ENCODE data around the gene ARHGAP33. TPM values are rescaled to one million over a fixed set of nuclear protein-coding genes. Genes with fewer than 3 reads are reported as not detected.

ARHGAP33 gene
- total RNA-seq, 3 donors from 2014 or later = 5.1 to 17.7 (median 12.8) TPM

GRCh38 chr19:35740423-35741202, 34.8 kb upstream of the ARHGAP33 start:
- peak; percentile 97 for DNase-seq (ENCODE audit: low spot score in 2 of 2)
- peaks cover 6 to 11% of the 10 kb centered on the region in 2 donors for H3K4me1 ChIP-seq
- H3K36me3 ChIP-seq = peaks cover 7% of the 10 kb centered on the region
- H3K27me3 ChIP-seq = no peaks in the 10 kb centered on the region
- intact Hi-C loops (cut with DNase I; ENCODE audit: low total_unique reads) = no loop called here
- TF ChIP-seq POLR2AphosphoS5 (IDR thresholded peaks at IDR 0.05) (peak; percentile 36 to 90 (median 51)), CTCF (IDR thresholded peaks at IDR 0.05) (no peak), POLR2A (IDR thresholded peaks at IDR 0.05) (no peak)
- no peaks in the 10 kb centered on the region for H3K9me3 ChIP-seq
- H3K4me3 ChIP-seq = peak overlapping the region; percentile 53 to 76 (median 65)
- H3K27ac ChIP-seq = peak overlapping the region; percentile 66 to 89

GRCh38 chr19:35741203-35741515, 34.2 kb upstream of the ARHGAP33 start:
- no peak for TF ChIP-seq POLR2A (IDR thresholded peaks at IDR 0.05)
- no peak for TF ChIP-seq CTCF (IDR thresholded peaks at IDR 0.05)
- TF ChIP-seq POLR2AphosphoS5 (IDR thresholded peaks at IDR 0.05) = no peak
- H3K27ac ChIP-seq = peak overlapping the region; percentile 33 to 89
- peaks cover 7% of the 10 kb centered on the region for H3K36me3 ChIP-seq
- no peak for DNase-seq (ENCODE audit: low spot score in 2 of 2)
- H3K4me1 ChIP-seq = peaks cover 6 to 13% of the 10 kb centered on the region in 2 donors
- peak overlapping the region; percentile 53 to 76 (median 65) for H3K4me3 ChIP-seq
- no peaks in the 10 kb centered on the region for H3K9me3 ChIP-seq
- intact Hi-C loops (cut with DNase I; ENCODE audit: low total_unique reads) = no loop called here
- H3K27me3 ChIP-seq = no peaks in the 10 kb centered on the region

- Histone ChIP-seq H3K27ac (peak within 1 kb of the TSS; percentile 41 to 89), H3K9me3 (no peaks in the 10 kb centered on the region), H3K36me3 (peaks cover 7% of the 10 kb centered on the region), H3K27me3 (no peaks in the 10 kb centered on the region), H3K4me1 (peaks cover 6 to 23% of the 10 kb centered on the region in 2 donors), H3K4me3 (peak within 1 kb of the TSS; percentile 53 to 76 (median 65))
- intact Hi-C loops (cut with DNase I; ENCODE audit: low total_unique reads) = no loop called here
- DNase-seq (ENCODE audit: low spot score in 2 of 2) = no peak
- TF ChIP-seq CTCF (IDR thresholded peaks at IDR 0.05) = no peak
These were observed 33.1 kb upstream of the ARHGAP33 start, which contains the start of gene IGFLR1 for GRCh38 chr19:35742121-35742724. TSS of gene IGFLR1 (minus strand) at chr19:35742452. CDS start at chr19:35741180, 1,272 bp downstream.

GRCh38 chr19:35743640-35744429, 31.5 kb upstream of the ARHGAP33 start:
- H3K4me3 ChIP-seq = peak overlapping the region in 2 of 3 donors; percentile 97 to 98
- intact Hi-C loops (cut with DNase I; ENCODE audit: low total_unique reads) = no loop called here
- no peak for TF ChIP-seq CTCF (IDR thresholded peaks at IDR 0.05)
- no peak for TF ChIP-seq POLR2AphosphoS5 (IDR thresholded peaks at IDR 0.05)
- TF ChIP-seq POLR2A (IDR thresholded peaks at IDR 0.05) = no peak
- no peak for DNase-seq (ENCODE audit: low spot score in 2 of 2)
- no peaks in the 10 kb centered on the region for H3K36me3 ChIP-seq
- H3K9me3 ChIP-seq = no peaks in the 10 kb centered on the region
- peaks cover 6 to 23% of the 10 kb centered on the region in 2 donors for H3K4me1 ChIP-seq
- H3K27ac ChIP-seq = peak overlapping the region; percentile 100
- H3K27me3 ChIP-seq = no peaks in the 10 kb centered on the region
